HL-60 (cell line): Measurements from ENCODE around the gene MANBA.

ENCODE experiments used
- CTCF ChIP-seq: IDR thresholded peaks from one replicate; pipeline ENCODE4 v1.5.1; 2011; ENCODE audit warnings: low read length, control low read depth, inconsistent platforms; ENCODE audit not compliant: insufficient read depth
- POLR2AphosphoS5 ChIP-seq: IDR thresholded peaks from 2 replicates; pipeline ENCODE4 v1.6.1; 2012; ENCODE audit warnings: low read depth
- TF ChIP-seq, protein P1 (sequence below): IDR thresholded peaks from 2 replicates; pipeline ENCODE4 v1.6.1; 2012; ENCODE audit warnings: low read depth; ENCODE audit not compliant: insufficient replicate concordance

- TF ChIP-seq CTCF (no peak), POLR2AphosphoS5 (no peak)
- TF ChIP-seq, protein P1, sequence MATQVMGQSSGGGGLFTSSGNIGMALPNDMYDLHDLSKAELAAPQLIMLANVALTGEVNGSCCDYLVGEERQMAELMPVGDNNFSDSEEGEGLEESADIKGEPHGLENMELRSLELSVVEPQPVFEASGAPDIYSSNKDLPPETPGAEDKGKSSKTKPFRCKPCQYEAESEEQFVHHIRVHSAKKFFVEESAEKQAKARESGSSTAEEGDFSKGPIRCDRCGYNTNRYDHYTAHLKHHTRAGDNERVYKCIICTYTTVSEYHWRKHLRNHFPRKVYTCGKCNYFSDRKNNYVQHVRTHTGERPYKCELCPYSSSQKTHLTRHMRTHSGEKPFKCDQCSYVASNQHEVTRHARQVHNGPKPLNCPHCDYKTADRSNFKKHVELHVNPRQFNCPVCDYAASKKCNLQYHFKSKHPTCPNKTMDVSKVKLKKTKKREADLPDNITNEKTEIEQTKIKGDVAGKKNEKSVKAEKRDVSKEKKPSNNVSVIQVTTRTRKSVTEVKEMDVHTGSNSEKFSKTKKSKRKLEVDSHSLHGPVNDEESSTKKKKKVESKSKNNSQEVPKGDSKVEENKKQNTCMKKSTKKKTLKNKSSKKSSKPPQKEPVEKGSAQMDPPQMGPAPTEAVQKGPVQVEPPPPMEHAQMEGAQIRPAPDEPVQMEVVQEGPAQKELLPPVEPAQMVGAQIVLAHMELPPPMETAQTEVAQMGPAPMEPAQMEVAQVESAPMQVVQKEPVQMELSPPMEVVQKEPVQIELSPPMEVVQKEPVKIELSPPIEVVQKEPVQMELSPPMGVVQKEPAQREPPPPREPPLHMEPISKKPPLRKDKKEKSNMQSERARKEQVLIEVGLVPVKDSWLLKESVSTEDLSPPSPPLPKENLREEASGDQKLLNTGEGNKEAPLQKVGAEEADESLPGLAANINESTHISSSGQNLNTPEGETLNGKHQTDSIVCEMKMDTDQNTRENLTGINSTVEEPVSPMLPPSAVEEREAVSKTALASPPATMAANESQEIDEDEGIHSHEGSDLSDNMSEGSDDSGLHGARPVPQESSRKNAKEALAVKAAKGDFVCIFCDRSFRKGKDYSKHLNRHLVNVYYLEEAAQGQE: no peak
These were observed 164.2 kb downstream of the MANBA start for GRCh38 chr4:102596532-102596931.
